Type B pancreatic cell (in vitro differentiated cells): ENCODE results near the gene EIF2AK2. TPM values are rescaled to one million over a fixed set of nuclear protein-coding genes. Genes with fewer than 3 reads are reported as not detected.

Experiments
- DNase-seq: peaks from one replicate; pipeline ENCODE4 v3.0.0; 2021; ENCODE audit warnings: mixed read lengths; ENCODE audit not compliant: unreplicated experiment; ENCODE audit errors: extremely low spot score
- H3K27ac Mint-ChIP-seq: 2 replicates; pipeline ENCODE4 v1.8.0; 2021; ENCODE audit warnings: mild to moderate bottlenecking, mixed read lengths
- H3K27me3 Mint-ChIP-seq: 2 replicates; pipeline ENCODE4 v1.8.0; 2021; ENCODE audit warnings: mixed read lengths
- H3K36me3 Mint-ChIP-seq: 2 replicates; pipeline ENCODE4 v1.8.0; 2021; ENCODE audit warnings: mixed read lengths
- H3K4me1 Mint-ChIP-seq: one replicate; pipeline ENCODE4 v1.8.0; 2021; ENCODE audit warnings: mixed read lengths; ENCODE audit not compliant: unreplicated experiment
- H3K4me3 Mint-ChIP-seq: 2 replicates; pipeline ENCODE4 v1.8.0; 2021; ENCODE audit warnings: mild to moderate bottlenecking, mixed read lengths
- H3K9me3 Mint-ChIP-seq: 2 replicates; pipeline ENCODE4 v1.8.0; 2021; ENCODE audit warnings: mixed read lengths
- total RNA-seq: library from RNA; stranded (reverse); gene quantifications from 2 replicates; pipeline ENCODE4 v1.2.1, GENCODE V29; 2021; ENCODE audit warnings: low replicate concordance
- TF ChIP-seq, protein P1 (sequence below): fragments of 200-600 bp; sonication (generic); conservative IDR thresholded peaks from 2 replicates; pipeline ENCODE4 v1.5.0; 2021; ENCODE audit warnings: antibody characterized with exemption, mild to moderate bottlenecking

The EIF2AK2 gene
- total RNA-seq, 1 donor from 2014 or later = 34.9 TPM

GRCh38 chr2:37059841-37060240, 96.9 kb downstream of the EIF2AK2 start:
- no peaks in the 10 kb centered on the region for H3K4me1 Mint-ChIP-seq
- no peaks in the 10 kb centered on the region for H3K27me3 Mint-ChIP-seq
- no peaks in the 10 kb centered on the region for H3K9me3 Mint-ChIP-seq
- peaks cover 11% of the 10 kb centered on the region for H3K36me3 Mint-ChIP-seq
- TF ChIP-seq, protein P1, sequence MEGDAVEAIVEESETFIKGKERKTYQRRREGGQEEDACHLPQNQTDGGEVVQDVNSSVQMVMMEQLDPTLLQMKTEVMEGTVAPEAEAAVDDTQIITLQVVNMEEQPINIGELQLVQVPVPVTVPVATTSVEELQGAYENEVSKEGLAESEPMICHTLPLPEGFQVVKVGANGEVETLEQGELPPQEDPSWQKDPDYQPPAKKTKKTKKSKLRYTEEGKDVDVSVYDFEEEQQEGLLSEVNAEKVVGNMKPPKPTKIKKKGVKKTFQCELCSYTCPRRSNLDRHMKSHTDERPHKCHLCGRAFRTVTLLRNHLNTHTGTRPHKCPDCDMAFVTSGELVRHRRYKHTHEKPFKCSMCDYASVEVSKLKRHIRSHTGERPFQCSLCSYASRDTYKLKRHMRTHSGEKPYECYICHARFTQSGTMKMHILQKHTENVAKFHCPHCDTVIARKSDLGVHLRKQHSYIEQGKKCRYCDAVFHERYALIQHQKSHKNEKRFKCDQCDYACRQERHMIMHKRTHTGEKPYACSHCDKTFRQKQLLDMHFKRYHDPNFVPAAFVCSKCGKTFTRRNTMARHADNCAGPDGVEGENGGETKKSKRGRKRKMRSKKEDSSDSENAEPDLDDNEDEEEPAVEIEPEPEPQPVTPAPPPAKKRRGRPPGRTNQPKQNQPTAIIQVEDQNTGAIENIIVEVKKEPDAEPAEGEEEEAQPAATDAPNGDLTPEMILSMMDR = no peak
- no peak for DNase-seq
- H3K27ac Mint-ChIP-seq = no peak overlapping the region
- H3K4me3 Mint-ChIP-seq = no peak overlapping the region

GRCh38 chr2:37052600-37053332, 104.0 kb downstream of the EIF2AK2 start:
- DNase-seq = no peak
- Mint-ChIP-seq H3K4me3 (no peak overlapping the region), H3K27me3 (no peaks in the 10 kb centered on the region), H3K4me1 (no peaks in the 10 kb centered on the region), H3K36me3 (peaks cover 22% of the 10 kb centered on the region), H3K27ac (no peak overlapping the region), H3K9me3 (no peaks in the 10 kb centered on the region)
- TF ChIP-seq, protein P1 = no peak

Other genes with a start within 250 kb of the EIF2AK2 start
- gene STRN, start 190.4 kb downstream of the EIF2AK2 start, total RNA-seq = 26.1 and 34.3 TPM in 2 replicates
- gene HEATR5B, start 72.6 kb downstream of the EIF2AK2 start, total RNA-seq = 17.0 and 18.9 TPM in 2 replicates
- gene GPATCH11, start 72.5 kb downstream of the EIF2AK2 start, total RNA-seq = 4.8 and 7.8 TPM in 2 replicates
- gene SULT6B1, start 31.7 kb upstream of the EIF2AK2 start, total RNA-seq = not detected in 2 replicates
- gene CEBPZOS, start 39.5 kb upstream of the EIF2AK2 start, total RNA-seq = 7.4 TPM in 1 of 2 replicates, not detected in the other
- gene CEBPZ, start 74.6 kb upstream of the EIF2AK2 start, total RNA-seq = 42.5 and 52.6 TPM in 2 replicates
- 19.7 and 25.5 TPM in 2 replicates for gene NDUFAF7, start 74.7 kb upstream of the EIF2AK2 start, total RNA-seq
- gene PRKD3, start 167.9 kb upstream of the EIF2AK2 start, total RNA-seq = 14.8 and 39.5 TPM in 2 replicates
- gene QPCT, start 187.7 kb upstream of the EIF2AK2 start, total RNA-seq = 0.72 and 15.8 TPM in 2 replicates